WI38 (cell line): ENCODE measurements around the gene MTR.

Experiments
- H3K4me3 ChIP-seq: 2 replicates; pipeline ENCODE4 v1.5.1; 2011; ENCODE audit warnings: low read depth, mild to moderate bottlenecking, control low read depth, low read length
- CTCF ChIP-seq: IDR thresholded peaks from 2 replicates; pipeline ENCODE4 v1.5.1; 2012; ENCODE audit warnings: low read depth, mild to moderate bottlenecking, control low read depth, low read length

The MTR gene

GRCh38 chr1:236951672-236952071, 156.6 kb downstream of the MTR start:
- TF ChIP-seq CTCF: no peak
- no peak overlapping the region for H3K4me3 ChIP-seq

- H3K4me3 ChIP-seq: no peak overlapping the region
- TF ChIP-seq CTCF: no peak
These were observed 157.3 kb downstream of the MTR start for GRCh38 chr1:236952246-236953003.

- TF ChIP-seq CTCF: no peak
These were observed 158.1 kb downstream of the MTR start for GRCh38 chr1:236953151-236953700.

More at GRCh38 chr1:236953151-236953700, 158.1 kb downstream of the MTR start:
- no peak overlapping the region for H3K4me3 ChIP-seq
